Measurements from ENCODE around the gene POLN. TPM values are rescaled to one million over a fixed set of nuclear protein-coding genes. Genes with fewer than 3 reads are reported as not detected.
"Not testable (repeated sequence)": the region's sequence is repeated elsewhere in the genome, so short reads cannot be mapped to it uniquely, and the experiment has no call there.

Gene POLN
- total RNA-seq, 4 donors from 2014 or later, result 0.70 to 6.6 (median 3.2) TPM

DNA sequence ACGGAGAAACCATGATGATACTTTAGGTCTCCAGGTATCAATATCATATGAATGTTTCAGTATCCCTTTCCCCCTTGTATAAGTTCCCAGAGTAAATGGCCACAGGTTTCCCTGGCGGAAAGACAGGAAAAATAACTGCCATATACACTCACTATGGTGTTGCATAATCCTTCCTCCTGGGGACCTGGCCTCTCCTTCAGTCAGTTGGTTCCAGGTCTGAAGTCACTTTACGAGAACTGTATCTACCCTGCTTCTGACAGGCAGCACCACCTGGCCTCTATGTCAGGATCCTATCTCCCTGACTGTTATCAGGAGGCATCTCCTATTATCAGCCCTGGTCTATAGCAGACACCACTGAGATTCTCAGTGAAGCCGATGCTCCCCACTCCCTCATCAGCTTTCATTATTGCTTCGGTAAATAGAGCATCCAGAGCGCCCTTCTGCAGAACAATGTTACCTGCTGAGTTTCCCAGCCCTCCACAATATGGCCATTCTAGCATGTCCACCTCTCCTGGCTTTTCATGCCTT, 22.6 kb downstream of the POLN start:
- DNase-seq, result no peak
- TF ChIP-seq POLR2A (IDR thresholded peaks at IDR 0.05), result no peak
- TF ChIP-seq, protein P1, sequence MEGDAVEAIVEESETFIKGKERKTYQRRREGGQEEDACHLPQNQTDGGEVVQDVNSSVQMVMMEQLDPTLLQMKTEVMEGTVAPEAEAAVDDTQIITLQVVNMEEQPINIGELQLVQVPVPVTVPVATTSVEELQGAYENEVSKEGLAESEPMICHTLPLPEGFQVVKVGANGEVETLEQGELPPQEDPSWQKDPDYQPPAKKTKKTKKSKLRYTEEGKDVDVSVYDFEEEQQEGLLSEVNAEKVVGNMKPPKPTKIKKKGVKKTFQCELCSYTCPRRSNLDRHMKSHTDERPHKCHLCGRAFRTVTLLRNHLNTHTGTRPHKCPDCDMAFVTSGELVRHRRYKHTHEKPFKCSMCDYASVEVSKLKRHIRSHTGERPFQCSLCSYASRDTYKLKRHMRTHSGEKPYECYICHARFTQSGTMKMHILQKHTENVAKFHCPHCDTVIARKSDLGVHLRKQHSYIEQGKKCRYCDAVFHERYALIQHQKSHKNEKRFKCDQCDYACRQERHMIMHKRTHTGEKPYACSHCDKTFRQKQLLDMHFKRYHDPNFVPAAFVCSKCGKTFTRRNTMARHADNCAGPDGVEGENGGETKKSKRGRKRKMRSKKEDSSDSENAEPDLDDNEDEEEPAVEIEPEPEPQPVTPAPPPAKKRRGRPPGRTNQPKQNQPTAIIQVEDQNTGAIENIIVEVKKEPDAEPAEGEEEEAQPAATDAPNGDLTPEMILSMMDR (IDR thresholded peaks at IDR 0.05), result no peak
- H3K27me3 ChIP-seq, result no peaks in the 10 kb centered on the region
- no peaks in the 10 kb centered on the region for H3K4me1 ChIP-seq
- no peak overlapping the region for H3K27ac ChIP-seq
- no peak overlapping the region for H3K4me3 ChIP-seq
- peaks cover 0 to 4% (median 0%) of the 10 kb centered on the region in 3 donors for H3K36me3 ChIP-seq
- H3K9me3 ChIP-seq, result no peaks in the 10 kb centered on the region

DNA sequence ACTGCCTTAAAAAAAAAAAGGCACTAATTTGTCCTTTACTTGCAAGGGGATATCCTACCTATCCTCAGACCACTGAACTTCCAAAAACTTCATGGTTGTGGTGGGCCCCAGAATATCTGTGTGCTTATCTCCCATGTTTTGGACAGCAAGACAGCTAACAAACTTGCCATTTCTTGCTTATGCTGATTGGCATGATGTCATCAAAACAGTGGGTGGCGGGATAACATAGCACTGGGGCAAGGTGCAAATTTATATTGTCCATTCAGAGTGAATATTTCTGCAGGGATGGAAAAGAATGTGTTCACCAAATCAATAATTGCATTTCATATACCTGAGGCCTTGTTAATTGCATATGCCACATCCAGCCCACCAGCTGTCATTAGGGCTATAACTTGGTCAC, 23.5 kb downstream of the POLN start:
- no peaks in the 10 kb centered on the region for H3K4me1 ChIP-seq
- no peaks in the 10 kb centered on the region for H3K27me3 ChIP-seq

DNA sequence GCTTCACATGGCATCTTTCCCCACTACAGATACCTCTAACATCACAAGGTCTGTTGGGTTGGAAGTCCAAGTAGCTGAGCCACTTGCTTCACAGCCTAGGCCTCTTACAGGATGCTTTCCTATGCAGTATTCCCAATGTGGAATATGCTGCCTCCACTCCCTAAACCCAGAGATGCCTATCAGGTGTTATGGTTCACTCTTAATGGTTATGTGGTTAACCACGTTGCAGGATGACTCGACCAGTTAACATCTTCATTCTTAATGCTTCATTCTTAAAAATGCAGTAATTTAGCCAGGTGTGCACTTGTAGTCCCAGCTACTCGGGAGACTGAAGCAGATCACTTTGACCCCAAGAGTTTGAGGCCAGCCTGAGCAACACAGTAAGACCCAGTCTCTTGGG, 24.2 kb downstream of the POLN start:
- H3K9me3 ChIP-seq, result no peaks in the 10 kb centered on the region

More for the DNA sequence above, 23.5 kb downstream of the POLN start:
- Histone ChIP-seq H3K9me3 (no peaks in the 10 kb centered on the region), H3K36me3 (peaks cover 0 to 4% (median 0%) of the 10 kb centered on the region in 3 donors), H3K4me3 (no peak overlapping the region), H3K27ac (no peak overlapping the region)
- TF ChIP-seq POLR2A (IDR thresholded peaks at IDR 0.05), result no peak
- TF ChIP-seq, protein P1 (IDR thresholded peaks at IDR 0.05), result no peak
- DNase-seq, result no peak

DNA sequence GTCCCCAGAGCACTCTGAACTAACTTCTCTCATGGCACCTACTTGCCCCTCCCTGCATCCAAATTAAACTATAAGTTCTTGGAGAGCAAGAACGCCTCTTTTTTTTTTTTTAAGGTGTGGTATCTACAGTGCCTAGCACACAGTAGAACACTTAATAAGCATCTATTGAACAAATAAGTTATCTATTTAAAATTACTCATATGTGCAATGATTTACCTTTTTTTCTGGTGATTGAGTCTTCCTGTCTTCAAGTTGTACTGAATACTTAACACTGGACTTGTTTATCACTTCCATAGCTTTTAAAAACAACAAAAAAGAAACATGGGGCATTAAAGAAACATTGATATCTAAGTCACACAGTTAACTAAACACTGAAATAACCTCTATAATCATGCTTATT, 29.1 kb downstream of the POLN start:
- Histone ChIP-seq H3K4me3 (no peak overlapping the region), H3K27ac (no peak overlapping the region), H3K9me3 (no peaks in the 10 kb centered on the region), H3K27me3 (no peaks in the 10 kb centered on the region), H3K36me3 (no peaks in the 10 kb centered on the region), H3K4me1 (no peaks in the 10 kb centered on the region)
- no peak for DNase-seq
- TF ChIP-seq POLR2A (IDR thresholded peaks at IDR 0.05), result no peak
- TF ChIP-seq, protein P1 (IDR thresholded peaks at IDR 0.05), result no peak

More for the DNA sequence above, 24.2 kb downstream of the POLN start:
- DNase-seq, result no peak
- TF ChIP-seq, protein P1 (IDR thresholded peaks at IDR 0.05), result no peak
- no peak for TF ChIP-seq POLR2A (IDR thresholded peaks at IDR 0.05)
- Histone ChIP-seq H3K27me3 (no peaks in the 10 kb centered on the region), H3K4me3 (no peak overlapping the region), H3K27ac (no peak overlapping the region), H3K4me1 (no peaks in the 10 kb centered on the region), H3K36me3 (no peaks in the 10 kb centered on the region)

DNA sequence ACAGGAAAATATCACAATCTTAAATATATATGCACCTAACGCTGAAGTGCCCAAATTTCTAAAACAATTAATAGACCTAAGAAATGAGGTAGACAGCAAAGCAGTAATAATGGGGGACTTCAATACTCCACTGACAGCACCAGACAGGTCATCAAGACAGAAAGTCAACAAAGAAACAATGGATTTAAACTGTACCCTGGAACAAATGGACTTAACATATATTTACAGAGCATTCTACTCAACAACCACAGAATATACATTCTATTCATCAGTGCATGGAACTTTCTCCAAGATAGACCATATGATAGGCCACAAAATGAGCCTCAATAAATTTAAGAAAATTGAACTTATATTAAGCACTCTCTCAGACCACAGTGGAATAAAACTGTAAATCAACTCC, 39.1 kb downstream of the POLN start:
- H3K4me1 ChIP-seq, H3K27me3 ChIP-seq, DNase-seq, H3K4me3 ChIP-seq, H3K9me3 ChIP-seq, H3K36me3 ChIP-seq, H3K27ac ChIP-seq: not testable (repeated sequence)

DNA sequence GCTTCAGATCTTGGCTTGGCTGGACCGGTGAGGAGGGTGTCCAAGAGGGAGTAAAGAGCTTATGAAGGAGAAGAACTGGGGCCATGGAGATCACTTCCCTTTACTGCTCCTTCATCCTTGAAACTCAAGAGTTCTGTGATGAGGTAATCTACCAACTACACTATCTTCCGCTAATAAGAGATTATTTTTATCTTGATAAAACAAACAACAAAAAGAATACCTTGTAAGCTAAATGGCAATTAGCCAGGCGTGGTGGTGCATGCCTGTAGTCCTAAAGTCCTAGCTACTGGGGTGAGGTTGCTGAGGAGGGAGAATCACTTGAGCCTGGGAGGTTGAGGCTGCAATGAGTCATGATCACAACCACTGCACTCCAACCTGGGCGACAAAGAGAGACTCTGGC, 47.4 kb downstream of the POLN start:
- TF ChIP-seq, protein P1 (IDR thresholded peaks at IDR 0.05), result no peak
- no peak for TF ChIP-seq POLR2A (IDR thresholded peaks at IDR 0.05)
- no peaks in the 10 kb centered on the region for H3K9me3 ChIP-seq
- no peak overlapping the region for H3K4me3 ChIP-seq
- no peak for DNase-seq
- H3K36me3 ChIP-seq, result no peaks in the 10 kb centered on the region
- H3K27me3 ChIP-seq, result no peaks in the 10 kb centered on the region
- no peak overlapping the region for H3K27ac ChIP-seq
- no peaks in the 10 kb centered on the region for H3K4me1 ChIP-seq
